ENCODE data around the gene TRPC6.

DNA sequence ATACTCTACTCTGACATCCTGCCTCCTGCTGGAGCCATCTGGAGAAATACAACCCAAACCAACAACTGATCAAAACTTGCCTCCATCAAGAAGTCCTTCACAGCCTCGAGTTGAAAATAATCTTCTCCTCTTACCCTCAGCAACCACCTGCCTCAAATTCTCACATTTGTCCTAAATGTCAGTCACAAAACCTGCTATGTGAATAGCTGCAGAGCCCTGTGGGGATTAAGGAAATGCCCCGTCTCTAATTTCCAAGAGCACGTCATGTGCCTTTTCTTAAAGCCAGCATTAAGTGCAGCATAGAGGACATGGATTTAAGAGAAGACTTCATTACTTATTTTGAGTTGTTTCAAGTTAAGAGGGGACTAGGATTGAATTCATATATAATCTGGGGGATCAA, 105.9 kb downstream of the TRPC6 start:
- TF ChIP-seq, protein P1, sequence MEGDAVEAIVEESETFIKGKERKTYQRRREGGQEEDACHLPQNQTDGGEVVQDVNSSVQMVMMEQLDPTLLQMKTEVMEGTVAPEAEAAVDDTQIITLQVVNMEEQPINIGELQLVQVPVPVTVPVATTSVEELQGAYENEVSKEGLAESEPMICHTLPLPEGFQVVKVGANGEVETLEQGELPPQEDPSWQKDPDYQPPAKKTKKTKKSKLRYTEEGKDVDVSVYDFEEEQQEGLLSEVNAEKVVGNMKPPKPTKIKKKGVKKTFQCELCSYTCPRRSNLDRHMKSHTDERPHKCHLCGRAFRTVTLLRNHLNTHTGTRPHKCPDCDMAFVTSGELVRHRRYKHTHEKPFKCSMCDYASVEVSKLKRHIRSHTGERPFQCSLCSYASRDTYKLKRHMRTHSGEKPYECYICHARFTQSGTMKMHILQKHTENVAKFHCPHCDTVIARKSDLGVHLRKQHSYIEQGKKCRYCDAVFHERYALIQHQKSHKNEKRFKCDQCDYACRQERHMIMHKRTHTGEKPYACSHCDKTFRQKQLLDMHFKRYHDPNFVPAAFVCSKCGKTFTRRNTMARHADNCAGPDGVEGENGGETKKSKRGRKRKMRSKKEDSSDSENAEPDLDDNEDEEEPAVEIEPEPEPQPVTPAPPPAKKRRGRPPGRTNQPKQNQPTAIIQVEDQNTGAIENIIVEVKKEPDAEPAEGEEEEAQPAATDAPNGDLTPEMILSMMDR (IDR thresholded peaks at IDR 0.05): no peak
- TF ChIP-seq POLR2A (IDR thresholded peaks at IDR 0.05): no peak

All from right lobe of liver (tissue), 4 donors.